Astrocyte of the hippocampus (primary cell): ENCODE measurements around the gene PLCH1.
A peak's percentile ranks its signal among the peaks of the same experiment; 100 is the strongest.
"Not testable (repeated sequence)": the region's sequence is repeated elsewhere in the genome, so short reads cannot be mapped to it uniquely, and the experiment has no call there.

Experiments used
- DNase-seq: peaks from one replicate; pipeline ENCODE4 v3.0.0; 2011; ENCODE audit warnings: low read depth, low spot score

PLCH1 gene

DNA sequence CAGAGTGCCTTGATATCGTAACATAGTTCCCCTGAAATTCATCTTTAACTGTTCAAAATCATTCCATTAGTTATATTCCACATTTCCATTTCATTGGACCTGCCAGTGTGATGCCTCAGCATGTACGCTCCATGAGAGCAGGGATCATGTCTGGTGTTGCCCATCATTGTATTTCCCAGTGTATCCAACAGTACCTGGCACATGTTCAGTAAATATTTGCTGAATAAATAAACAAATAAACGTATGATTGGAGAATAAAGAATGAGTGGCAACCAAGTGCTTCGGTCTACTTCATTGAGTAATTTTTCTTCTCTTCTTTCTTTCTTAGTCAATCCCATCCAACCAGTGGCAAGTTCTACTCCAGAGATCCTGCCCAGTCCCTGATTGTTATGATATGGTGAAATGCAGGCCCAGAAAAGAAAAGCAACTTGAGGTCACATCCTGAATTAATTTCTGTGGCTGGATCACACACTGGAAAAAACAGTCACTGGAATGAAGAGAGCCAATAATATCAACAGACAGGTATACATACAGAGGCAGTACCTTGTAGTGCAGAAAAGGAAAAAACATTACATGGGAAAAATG is 101.2 kb downstream of the PLCH1 start:
- peak; percentile 22 for DNase-seq

GRCh38 chr3:155641956-155642355 is 102.9 kb downstream of the PLCH1 start:
- DNase-seq: no peak

- no peak for DNase-seq
Observed at GRCh38 chr3:155640098-155640497, 104.8 kb downstream of the PLCH1 start.

- DNase-seq: no peak
Observed at GRCh38 chr3:155639462-155640055, 105.3 kb downstream of the PLCH1 start.

- not testable (repeated sequence) for DNase-seq
Observed at GRCh38 chr3:155638461-155638860, 106.4 kb downstream of the PLCH1 start.

DNA sequence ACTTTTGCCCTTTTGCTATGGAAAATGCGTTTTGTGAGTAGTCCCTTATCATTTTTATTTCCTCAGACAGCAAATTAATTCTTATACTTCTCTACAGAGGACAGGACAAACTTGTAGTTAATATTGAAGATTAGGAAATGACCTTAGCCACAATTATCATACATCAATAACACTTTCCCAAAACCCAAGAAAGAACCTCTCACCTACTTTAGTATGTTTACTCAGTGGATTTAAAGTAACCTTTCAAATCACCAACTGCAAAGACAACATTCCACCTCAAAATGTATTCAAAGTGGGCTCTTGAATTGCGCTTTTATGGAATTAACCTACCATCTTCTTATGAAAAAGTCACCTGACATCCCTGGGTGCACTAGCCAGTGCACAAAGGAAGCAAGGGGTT is 107.3 kb downstream of the PLCH1 start:
- no peak for DNase-seq

- no peak for DNase-seq
Observed at GRCh38 chr3:155635056-155635455, 109.8 kb downstream of the PLCH1 start.

DNA sequence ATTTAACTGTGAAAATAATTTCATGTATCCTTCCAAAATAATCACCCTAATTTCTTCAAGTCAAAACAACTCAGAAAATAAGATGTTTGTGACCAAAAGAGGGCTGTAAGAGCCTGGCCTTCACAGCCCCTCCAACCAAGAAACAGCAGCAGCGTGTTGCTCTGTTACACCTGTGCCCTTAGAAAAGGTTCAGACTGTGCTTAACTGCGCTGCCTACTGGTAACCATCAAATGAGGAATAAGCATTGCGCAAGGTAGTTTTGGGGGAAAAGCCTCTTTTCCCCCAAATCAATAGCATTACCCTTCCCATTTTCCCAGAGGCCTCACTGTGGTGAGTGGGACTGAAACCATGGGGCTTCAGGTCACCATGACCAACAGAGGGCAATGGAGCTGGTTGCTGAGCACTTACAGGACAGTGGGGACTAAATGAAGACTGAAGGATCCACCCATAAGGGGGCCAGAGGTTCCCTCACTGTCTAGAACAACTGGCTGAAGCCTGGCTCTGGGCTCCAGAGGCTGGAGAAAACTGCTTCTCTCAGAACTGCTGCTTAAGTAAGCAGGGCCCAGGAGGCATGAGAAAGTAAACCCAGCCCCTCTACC is 110.7 kb downstream of the PLCH1 start:
- DNase-seq: no peak

DNA sequence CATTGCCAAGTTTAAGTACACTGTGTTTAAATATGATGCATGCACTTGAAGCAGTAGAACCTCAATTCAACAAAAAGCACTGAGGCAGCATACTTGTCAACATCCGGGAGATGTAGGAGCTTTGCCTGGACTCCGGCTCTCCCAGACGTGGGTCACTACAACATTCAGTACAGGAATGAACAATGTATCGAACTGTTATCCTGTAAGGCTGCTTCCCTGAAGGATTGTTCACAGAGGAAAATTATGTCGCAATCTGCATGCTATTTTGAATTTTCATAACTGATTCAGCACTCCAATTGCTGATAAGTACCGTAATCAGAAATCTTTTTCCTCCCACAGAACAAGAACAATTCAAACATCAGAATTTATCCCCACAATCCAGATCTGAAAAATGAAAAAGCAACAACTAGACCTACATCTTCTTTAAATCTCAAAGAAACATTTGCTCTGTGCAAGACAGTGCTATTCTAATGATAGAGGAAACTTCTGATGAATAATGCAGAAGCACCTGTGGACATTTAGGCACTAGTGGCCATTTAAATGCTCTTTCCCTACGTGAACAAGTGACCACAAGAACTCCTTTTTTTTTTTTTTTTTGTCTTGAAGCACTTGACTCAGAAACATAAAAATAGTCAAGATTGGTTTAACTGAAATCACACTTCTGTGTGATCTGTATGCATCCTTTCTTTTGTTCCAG is 113.4 kb downstream of the PLCH1 start:
- DNase-seq: no peak

DNA sequence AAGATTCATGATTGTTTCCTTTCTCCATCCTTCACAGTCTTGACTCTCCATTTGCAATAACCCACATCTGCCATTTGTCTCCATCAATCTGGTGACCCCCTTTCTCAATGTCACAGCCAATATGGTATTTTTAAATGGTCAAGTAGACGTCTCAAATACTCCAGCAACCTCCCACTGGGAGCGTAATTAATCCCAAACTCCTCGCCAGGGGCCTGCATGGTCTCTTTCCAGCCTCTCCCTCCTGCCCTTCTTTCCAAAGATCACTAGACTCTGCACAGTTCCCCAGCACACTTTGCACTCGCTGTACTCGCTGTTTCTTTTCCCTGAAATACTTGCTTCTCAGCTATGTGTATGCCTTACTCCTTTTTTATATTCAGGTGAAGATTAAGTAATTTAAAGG is 115.3 kb downstream of the PLCH1 start:
- no peak for DNase-seq

GRCh38 chr3:155629056-155629455 is 115.8 kb downstream of the PLCH1 start:
- no peak for DNase-seq

DNA sequence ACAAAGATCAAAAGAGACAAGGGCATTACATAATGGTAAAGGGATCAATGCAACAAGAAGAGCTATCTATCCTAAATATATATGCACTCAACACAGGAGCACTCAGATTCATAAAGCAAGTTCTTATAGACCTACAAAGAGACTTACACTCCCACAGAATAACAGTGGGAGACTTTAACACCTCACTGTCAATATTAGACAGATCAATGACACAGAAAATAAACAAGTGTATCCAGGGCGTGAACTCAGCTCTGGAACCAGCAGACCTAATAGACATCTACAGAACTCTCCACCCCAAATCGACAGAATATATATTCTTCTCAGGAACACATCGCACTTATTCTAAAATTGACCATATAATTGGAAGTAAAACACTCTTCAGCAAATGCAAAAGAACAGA is 122.2 kb downstream of the PLCH1 start:
- not testable (repeated sequence) for DNase-seq

DNA sequence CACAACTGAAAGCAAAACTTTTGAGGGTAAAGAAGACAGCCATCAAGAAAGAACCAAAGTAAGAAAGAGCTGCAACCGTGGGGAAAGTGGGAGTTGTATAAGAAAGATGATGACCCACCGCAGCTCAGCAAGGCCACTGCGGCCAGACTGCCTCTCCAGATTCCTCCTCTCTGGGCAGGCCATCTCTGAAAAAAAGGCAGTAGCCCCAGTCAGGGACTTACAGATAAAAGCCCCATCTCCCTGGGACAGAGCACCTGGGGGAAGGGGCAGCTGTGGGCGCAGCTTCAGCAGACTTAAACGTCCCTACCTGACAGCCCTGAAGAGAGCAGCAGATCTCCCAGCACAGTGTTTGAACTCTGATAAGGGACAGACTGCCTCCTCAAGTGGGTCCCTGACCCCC is 124.3 kb downstream of the PLCH1 start:
- not testable (repeated sequence) for DNase-seq

DNA sequence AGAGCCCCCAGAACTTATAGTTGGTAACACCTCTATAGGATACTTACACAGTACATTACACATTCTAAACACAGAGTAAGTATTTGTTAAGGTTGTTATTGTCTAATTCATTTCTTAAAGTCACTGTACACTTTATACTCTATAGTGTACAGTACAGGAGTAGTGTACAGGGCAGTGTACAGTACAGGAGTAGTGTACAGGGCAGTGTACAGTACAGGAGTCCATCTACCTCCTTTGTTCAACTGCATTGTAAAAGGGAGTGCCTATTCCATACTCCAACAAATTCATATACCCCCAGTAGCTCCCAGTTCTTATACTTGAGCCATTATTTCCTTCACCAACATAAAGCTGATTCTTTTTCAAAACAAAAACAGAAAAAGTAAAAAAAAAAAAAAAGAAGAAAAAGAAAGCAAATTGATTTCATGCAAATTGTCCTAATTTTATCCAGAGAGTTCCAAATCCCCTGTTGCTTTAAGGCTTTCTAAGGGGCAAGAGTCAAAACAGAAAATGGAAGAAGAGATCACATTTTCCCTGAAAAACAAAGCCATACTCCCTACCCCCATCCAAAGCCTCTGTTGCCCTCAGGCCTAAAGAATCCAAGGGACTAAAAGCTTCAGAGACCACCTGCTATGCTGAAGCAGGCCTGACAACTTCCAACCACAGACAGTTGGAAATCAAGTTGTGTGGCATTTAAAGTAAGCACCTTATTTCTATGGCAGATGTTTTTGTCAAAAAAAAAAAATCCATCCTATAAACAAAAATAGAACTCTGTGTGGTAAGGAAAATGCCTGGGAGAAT is 125.6 kb downstream of the PLCH1 start:
- DNase-seq: no peak

DNA sequence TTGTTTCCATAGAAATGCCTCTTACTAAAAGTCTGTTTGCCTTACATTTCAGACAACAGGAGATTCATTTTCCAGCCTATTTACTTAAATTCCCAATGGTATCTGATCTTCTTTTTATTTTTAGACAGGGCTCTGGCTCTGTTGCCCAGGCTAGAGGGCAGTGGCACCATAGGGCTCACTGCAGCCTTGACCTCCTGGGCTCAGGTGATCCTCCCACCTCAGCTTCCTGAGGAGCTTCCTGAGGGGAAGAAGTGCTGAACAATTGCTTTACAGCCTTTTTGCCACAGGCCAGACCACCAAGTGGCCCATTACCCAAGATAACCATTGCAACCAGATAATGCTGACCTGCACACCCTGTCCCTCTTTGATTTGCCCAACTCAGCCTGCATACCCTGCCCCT is 126.3 kb downstream of the PLCH1 start:
- no peak for DNase-seq

DNA sequence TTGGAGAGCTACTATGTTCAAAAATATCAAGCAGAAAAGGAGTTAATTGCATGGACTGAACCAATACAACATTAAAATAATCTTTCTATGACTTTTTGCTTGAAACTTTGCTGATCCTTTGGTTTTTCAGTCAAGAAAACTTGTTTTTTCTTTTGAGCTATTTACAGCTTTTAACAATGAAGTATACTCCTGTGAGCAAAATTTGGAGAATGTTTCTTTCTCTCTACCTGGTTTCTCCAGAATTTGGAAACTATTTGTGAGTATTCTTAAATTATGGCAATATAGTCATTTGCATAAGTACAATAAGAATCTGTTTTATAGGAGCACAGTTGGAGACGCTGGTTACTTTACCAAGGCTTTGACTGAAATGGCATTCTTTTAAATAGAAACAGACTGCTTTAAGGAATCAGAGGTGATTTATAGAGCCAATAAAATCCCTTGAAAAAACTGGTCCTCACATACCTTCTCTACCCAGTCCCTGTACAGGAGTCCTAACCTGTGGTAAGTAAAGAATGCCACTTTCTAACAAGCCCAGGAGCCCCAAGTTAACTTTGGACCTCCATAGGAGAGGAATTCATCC is 127.4 kb downstream of the PLCH1 start:
- no peak for DNase-seq

- DNase-seq: not testable (repeated sequence)
Observed at GRCh38 chr3:155615141-155615540, 129.7 kb downstream of the PLCH1 start.

DNA sequence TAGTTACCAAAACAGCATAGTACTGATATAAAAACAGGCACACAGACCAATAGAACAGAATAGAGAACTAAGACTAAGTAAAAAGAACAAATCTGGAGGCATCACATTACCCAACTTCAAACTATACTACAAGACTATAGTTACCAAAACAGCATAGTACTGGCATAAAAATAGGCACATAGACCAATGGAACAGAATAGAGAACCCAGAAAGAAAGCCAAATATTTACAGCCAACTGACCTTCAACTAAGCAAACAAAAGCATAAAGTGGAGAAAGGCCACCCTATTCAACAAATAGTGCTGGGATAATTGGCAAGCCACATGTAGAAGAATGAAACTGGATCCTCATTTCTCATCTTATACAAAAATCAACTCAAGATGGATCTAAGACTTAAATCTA is 130.5 kb downstream of the PLCH1 start:
- DNase-seq: not testable (repeated sequence)

GRCh38 chr3:155611456-155611855 is 133.4 kb downstream of the PLCH1 start:
- DNase-seq: no peak

DNA sequence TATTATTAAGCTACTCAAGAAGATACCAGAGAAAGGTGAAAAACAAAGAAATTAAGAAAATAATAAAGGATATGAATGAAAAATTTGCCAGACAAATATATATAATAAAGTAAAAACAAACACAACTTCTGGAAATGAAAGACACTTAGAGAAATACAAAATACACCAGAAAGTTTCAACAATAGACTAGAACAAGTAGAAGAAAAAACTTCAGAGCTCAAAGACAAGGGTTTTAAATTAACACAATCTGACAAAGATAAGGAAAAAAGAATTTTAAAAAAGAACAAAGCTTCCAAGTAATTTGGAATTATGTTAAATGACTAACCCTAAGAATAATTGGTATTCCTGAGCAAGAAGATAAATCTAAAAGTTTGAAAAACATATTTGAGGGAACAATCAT is 135.3 kb downstream of the PLCH1 start:
- no peak for DNase-seq

GRCh38 chr3:155608228-155608920 is 136.5 kb downstream of the PLCH1 start:
- DNase-seq: no peak
